Fibroblast of the conjunctiva (primary cell): ENCODE results near the gene RPRD1A.
"Not testable (repeated sequence)": the region's sequence is repeated elsewhere in the genome, so short reads cannot be mapped to it uniquely, and the experiment has no call there.

ENCODE experiments used
- DNase-seq: peaks from one replicate; pipeline ENCODE4 v3.0.0-alpha.2; 2010; ENCODE audit warnings: low read depth

The RPRD1A gene

GRCh38 chr18:35969676-35970075 lies 97.7 kb downstream of the RPRD1A start:
- DNase-seq, result no peak

GRCh38 chr18:35968278-35968880 lies 99.0 kb downstream of the RPRD1A start:
- no peak for DNase-seq

- DNase-seq, result not testable (repeated sequence)
Observed at GRCh38 chr18:35967866-35968265, 99.5 kb downstream of the RPRD1A start.

GRCh38 chr18:35964319-35964718 lies 103.0 kb downstream of the RPRD1A start:
- no peak for DNase-seq

GRCh38 chr18:35962320-35962719 lies 105.0 kb downstream of the RPRD1A start:
- no peak for DNase-seq

GRCh38 chr18:35956226-35956625 lies 111.1 kb downstream of the RPRD1A start:
- DNase-seq, result no peak

- DNase-seq, result no peak
Observed at GRCh38 chr18:35953688-35954087, 113.7 kb downstream of the RPRD1A start.

GRCh38 chr18:35950628-35950982 lies 116.8 kb downstream of the RPRD1A start:
- no peak for DNase-seq

- DNase-seq, result peak; percentile 21
Observed at GRCh38 chr18:35949903-35950627, 117.3 kb downstream of the RPRD1A start.

GRCh38 chr18:35949090-35949489 lies 118.3 kb downstream of the RPRD1A start:
- no peak for DNase-seq

- no peak for DNase-seq
Observed at GRCh38 chr18:35948080-35948479, 119.3 kb downstream of the RPRD1A start.

- DNase-seq, result no peak
Observed at GRCh38 chr18:35942661-35943060, 124.7 kb downstream of the RPRD1A start.

GRCh38 chr18:35942133-35942532 lies 125.2 kb downstream of the RPRD1A start:
- DNase-seq, result no peak

- DNase-seq, result no peak
Observed at GRCh38 chr18:35941299-35941698, 126.1 kb downstream of the RPRD1A start.
